ENCODE data around the gene ALG3.

GRCh38 chr3:184277366-184277765, 28.6 kb upstream of the ALG3 start:
- TF ChIP-seq CTCF (conservative IDR thresholded peaks at IDR 0.05) (no peak), EZH2 (IDR thresholded peaks at IDR 0.05; ENCODE audit: low read depth) (no peak)
